MM.1S (cell line): ENCODE results near the gene TMEM254.

Experiments
- CTCF ChIP-seq: fragments of 300-600 bp; sonication (generic); IDR thresholded peaks from 2 replicates; pipeline ENCODE4 v1.5.1; 2016; ENCODE audit warnings: antibody characterized with exemption, low read length, mixed read lengths
- EZH2 ChIP-seq: fragments of 300-600 bp; sonication (generic); optimal IDR thresholded peaks from 2 replicates; pipeline ENCODE3; 2017; ENCODE audit warnings: low read depth, mild to moderate bottlenecking, antibody characterized with exemption, low read length, mixed read lengths
- EZH2phosphoT487 ChIP-seq: fragments of 300-600 bp; sonication (generic); IDR thresholded peaks from 2 replicates; pipeline ENCODE4 v1.6.1; 2018; ENCODE audit warnings: antibody characterized with exemption, low read length

- TF ChIP-seq CTCF: no peak
- TF ChIP-seq EZH2: no peak
- TF ChIP-seq EZH2phosphoT487: no peak
Measured at GRCh38 chr10:80079312-80079719, 851 bp downstream of the TMEM254 start.
